ENCODE measurements around the gene PSME3IP1. TPM values are rescaled to one million over a fixed set of nuclear protein-coding genes. Genes with fewer than 3 reads are reported as not detected.
"Not testable (repeated sequence)": the region's sequence is repeated elsewhere in the genome, so short reads cannot be mapped to it uniquely, and the experiment has no call there.

PSME3IP1 gene
- total RNA-seq = 55.0 TPM

- peak; percentile 100 for DNase-seq
Observed at GRCh38 chr16:57185945-57186871, at the start of gene PSME3IP1, which contains the start of gene RSPRY1. Gene PSME3IP1 (minus strand): TSS chr16:57186039. CDS start chr16:57173854, 12,185 bp downstream. Gene RSPRY1 (plus strand): TSS chr16:57186329. CDS start chr16:57204659, 18,330 bp downstream.

- peak; percentile 19 for DNase-seq
Observed at GRCh38 chr16:57235128-57236021, 49.5 kb upstream of the PSME3IP1 start.

GRCh38 chr16:57234707-57235092 is 48.9 kb upstream of the PSME3IP1 start:
- no peak for DNase-seq

- no peak for DNase-seq
Observed at GRCh38 chr16:57233944-57234706, 48.3 kb upstream of the PSME3IP1 start.

GRCh38 chr16:57231821-57232350 is 46.0 kb upstream of the PSME3IP1 start:
- no peak for DNase-seq

GRCh38 chr16:57229079-57229478 is 43.2 kb upstream of the PSME3IP1 start:
- DNase-seq = no peak

- peak; percentile 22 for DNase-seq
Observed at GRCh38 chr16:57226701-57227621, 41.1 kb upstream of the PSME3IP1 start.

- DNase-seq = no peak
Observed at GRCh38 chr16:57225978-57226377, 40.1 kb upstream of the PSME3IP1 start.

- DNase-seq = no peak
Observed at GRCh38 chr16:57224651-57225335, 39.0 kb upstream of the PSME3IP1 start.

GRCh38 chr16:57223057-57223456 is 37.2 kb upstream of the PSME3IP1 start:
- DNase-seq = no peak

GRCh38 chr16:57216968-57217367 is 31.1 kb upstream of the PSME3IP1 start:
- DNase-seq = no peak

- no peak for DNase-seq
Observed at GRCh38 chr16:57213462-57213861, 27.6 kb upstream of the PSME3IP1 start.

- no peak for DNase-seq
Observed at GRCh38 chr16:57209780-57210179, 23.9 kb upstream of the PSME3IP1 start.

GRCh38 chr16:57208926-57209325 is 23.1 kb upstream of the PSME3IP1 start:
- DNase-seq = no peak

- DNase-seq = no peak
Observed at GRCh38 chr16:57204675-57205074, 18.8 kb upstream of the PSME3IP1 start.

GRCh38 chr16:57203451-57203850 is 17.6 kb upstream of the PSME3IP1 start:
- DNase-seq = no peak

- DNase-seq = no peak
Observed at GRCh38 chr16:57202095-57202886, 16.5 kb upstream of the PSME3IP1 start.

- DNase-seq = not testable (repeated sequence)
Observed at GRCh38 chr16:57200926-57201325, 15.1 kb upstream of the PSME3IP1 start.

- not testable (repeated sequence) for DNase-seq
Observed at GRCh38 chr16:57200321-57200720, 14.5 kb upstream of the PSME3IP1 start.
